HG03457 (cell line): ENCODE results near the gene TFR2.

Source experiments
- ATAC-seq: cut with Tn5 transposase; IDR thresholded peaks from one replicate; pipeline ENCODE4 v1.9.1; 2021; ENCODE audit warnings: moderate number of reproducible peaks; ENCODE audit not compliant: unreplicated experiment

The TFR2 gene

GRCh38 chr7:100654908-100655831, 13.8 kb upstream of the TFR2 start:
- ATAC-seq, result no peak

- ATAC-seq, result no peak
Observed at GRCh38 chr7:100649826-100650565, 8.6 kb upstream of the TFR2 start.

- no peak for ATAC-seq
Observed at GRCh38 chr7:100642534-100642907, 1.2 kb upstream of the TFR2 start.

- no peak for ATAC-seq
Observed at GRCh38 chr7:100641860-100642533, 645 bp upstream of the TFR2 start.

- ATAC-seq, result no peak
Observed at GRCh38 chr7:100640517-100641440, 573 bp downstream of the TFR2 start.

GRCh38 chr7:100639995-100640516, 1.3 kb downstream of the TFR2 start:
- ATAC-seq, result no peak

GRCh38 chr7:100632951-100633717, 8.2 kb downstream of the TFR2 start:
- no peak for ATAC-seq

- ATAC-seq, result no peak
Observed at GRCh38 chr7:100630066-100630465, 11.3 kb downstream of the TFR2 start.

- no peak for ATAC-seq
Observed at GRCh38 chr7:100629117-100629716, 12.1 kb downstream of the TFR2 start.

- no peak for ATAC-seq
Observed at GRCh38 chr7:100627238-100627549, 14.2 kb downstream of the TFR2 start.

GRCh38 chr7:100626530-100627237, 14.7 kb downstream of the TFR2 start:
- no peak for ATAC-seq

GRCh38 chr7:100626055-100626454, 15.3 kb downstream of the TFR2 start:
- ATAC-seq, result no peak

- ATAC-seq, result no peak
Observed at GRCh38 chr7:100623951-100624824, 17.2 kb downstream of the TFR2 start.

- no peak for ATAC-seq
Observed at GRCh38 chr7:100621554-100621953, 19.8 kb downstream of the TFR2 start.

GRCh38 chr7:100620804-100621203, 20.5 kb downstream of the TFR2 start:
- ATAC-seq, result no peak

- ATAC-seq, result no peak
Observed at GRCh38 chr7:100620239-100620638, 21.1 kb downstream of the TFR2 start.

- no peak for ATAC-seq
Observed at GRCh38 chr7:100614308-100614861, 27.0 kb downstream of the TFR2 start.
